ENCODE results near the gene FAM107B.

FAM107B gene

DNA sequence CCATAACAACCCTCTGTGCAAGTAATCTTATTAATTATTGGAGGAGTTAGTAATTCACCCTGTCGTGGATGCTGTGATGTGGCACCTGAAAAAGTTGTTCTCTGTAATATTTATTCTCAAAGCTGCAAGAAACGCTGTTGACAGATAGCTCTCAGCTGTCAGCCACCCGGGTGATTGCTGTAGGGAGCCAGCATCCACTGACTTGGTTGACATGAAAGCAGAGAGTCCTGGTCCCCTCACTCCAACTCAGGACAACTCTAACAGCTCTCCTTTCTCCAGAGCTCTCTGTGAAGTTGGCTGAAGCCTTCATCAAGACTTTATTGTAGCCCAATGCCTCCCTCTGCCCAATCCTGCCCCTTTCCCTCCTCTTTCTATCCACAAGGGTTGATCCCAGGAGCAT is 98.0 kb downstream of the FAM107B start:
- TF ChIP-seq, protein P1, sequence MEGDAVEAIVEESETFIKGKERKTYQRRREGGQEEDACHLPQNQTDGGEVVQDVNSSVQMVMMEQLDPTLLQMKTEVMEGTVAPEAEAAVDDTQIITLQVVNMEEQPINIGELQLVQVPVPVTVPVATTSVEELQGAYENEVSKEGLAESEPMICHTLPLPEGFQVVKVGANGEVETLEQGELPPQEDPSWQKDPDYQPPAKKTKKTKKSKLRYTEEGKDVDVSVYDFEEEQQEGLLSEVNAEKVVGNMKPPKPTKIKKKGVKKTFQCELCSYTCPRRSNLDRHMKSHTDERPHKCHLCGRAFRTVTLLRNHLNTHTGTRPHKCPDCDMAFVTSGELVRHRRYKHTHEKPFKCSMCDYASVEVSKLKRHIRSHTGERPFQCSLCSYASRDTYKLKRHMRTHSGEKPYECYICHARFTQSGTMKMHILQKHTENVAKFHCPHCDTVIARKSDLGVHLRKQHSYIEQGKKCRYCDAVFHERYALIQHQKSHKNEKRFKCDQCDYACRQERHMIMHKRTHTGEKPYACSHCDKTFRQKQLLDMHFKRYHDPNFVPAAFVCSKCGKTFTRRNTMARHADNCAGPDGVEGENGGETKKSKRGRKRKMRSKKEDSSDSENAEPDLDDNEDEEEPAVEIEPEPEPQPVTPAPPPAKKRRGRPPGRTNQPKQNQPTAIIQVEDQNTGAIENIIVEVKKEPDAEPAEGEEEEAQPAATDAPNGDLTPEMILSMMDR (IDR thresholded peaks at IDR 0.05), result no peak
- H3K4me3 Mint-ChIP-seq, result no peak overlapping the region
- H3K27ac Mint-ChIP-seq, result peak overlapping the region; percentile 8
- no peak for DNase-seq
- H3K4me1 Mint-ChIP-seq, result peaks cover 7% of the 10 kb centered on the region
- no peaks in the 10 kb centered on the region for H3K9me3 Mint-ChIP-seq
- peaks cover 7% of the 10 kb centered on the region for H3K27me3 Mint-ChIP-seq (ENCODE audit: low read depth, poor library complexity)
- no peaks in the 10 kb centered on the region for H3K36me3 Mint-ChIP-seq (ENCODE audit: low read depth)

DNA sequence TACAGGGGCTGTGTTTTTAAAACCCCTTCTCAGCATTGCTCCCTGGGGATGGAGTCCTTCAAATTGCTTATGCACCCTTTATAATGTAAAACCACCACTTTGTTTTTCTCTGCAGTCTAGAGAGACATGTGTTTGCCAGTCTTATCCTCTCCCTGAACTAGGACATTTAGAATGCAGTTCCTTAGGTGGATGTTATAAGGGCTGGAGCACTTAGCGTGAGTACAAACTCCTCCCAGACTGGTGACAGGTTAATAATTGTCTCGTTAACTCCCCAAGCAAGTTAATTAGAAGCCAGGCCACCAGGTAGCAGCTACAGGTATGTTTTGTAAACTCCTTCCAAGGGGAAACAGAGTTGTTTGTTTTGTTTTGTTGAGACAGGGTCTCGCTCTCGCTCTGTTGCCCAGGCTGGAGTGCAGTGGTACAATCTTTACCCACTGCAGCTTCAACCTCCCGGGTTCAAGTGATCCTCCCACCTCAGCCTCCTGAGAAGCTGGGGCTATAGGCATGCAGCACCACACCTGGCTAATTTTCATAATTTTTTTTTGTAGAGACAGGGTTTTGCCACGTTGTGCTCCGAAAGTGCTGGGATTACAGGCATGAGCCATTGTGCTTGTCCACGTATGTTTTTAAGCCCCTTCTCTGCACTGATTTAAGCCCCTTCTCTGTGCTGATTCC is 100.2 kb downstream of the FAM107B start:
- Mint-ChIP-seq H3K27ac (no peak overlapping the region), H3K4me3 (no peak overlapping the region)
- no peak for DNase-seq

DNA sequence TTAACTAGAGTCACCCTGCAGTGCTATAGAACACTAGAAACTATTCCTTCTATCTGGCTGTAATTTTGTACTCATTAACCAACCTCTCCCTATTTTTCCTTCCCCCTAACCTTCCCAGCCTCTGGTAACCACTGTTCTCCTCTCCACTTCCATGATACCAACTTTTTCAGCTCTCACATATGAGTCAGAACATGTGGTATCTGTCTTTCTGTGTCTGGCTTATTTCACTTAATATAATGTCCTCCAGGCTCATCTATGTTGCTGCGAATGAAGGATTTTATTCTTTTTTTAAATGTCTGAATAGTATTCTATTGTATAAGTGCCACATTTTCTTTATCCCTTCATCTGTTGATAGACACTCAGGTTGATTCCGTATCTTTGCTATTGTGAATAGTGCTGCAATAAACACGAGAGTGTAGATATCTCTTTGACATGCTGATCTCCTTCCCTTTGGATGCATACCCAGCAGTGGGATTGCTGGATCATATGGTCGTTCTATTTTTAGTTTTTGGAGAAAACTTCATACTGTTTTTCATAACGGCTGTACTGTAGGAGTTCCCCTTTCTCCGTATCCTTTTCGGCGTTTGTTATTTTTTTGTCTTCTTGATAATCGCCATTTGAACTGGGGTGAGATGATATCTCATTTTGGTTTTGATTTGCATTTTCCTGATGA is 101.4 kb downstream of the FAM107B start:
- Mint-ChIP-seq H3K27ac (no peak overlapping the region), H3K36me3 (ENCODE audit: low read depth) (no peaks in the 10 kb centered on the region), H3K9me3 (no peaks in the 10 kb centered on the region), H3K4me3 (no peak overlapping the region), H3K4me1 (peaks cover 12% of the 10 kb centered on the region), H3K27me3 (ENCODE audit: low read depth, poor library complexity) (peaks cover 4% of the 10 kb centered on the region)
- TF ChIP-seq, protein P1 (IDR thresholded peaks at IDR 0.05), result no peak
- DNase-seq, result no peak

More for the DNA sequence above, 100.2 kb downstream of the FAM107B start:
- peaks cover 4% of the 10 kb centered on the region for H3K27me3 Mint-ChIP-seq (ENCODE audit: low read depth, poor library complexity)
- TF ChIP-seq, protein P1 (IDR thresholded peaks at IDR 0.05), result no peak
- H3K4me1 Mint-ChIP-seq, result peaks cover 12% of the 10 kb centered on the region
- H3K9me3 Mint-ChIP-seq, result no peaks in the 10 kb centered on the region
- H3K36me3 Mint-ChIP-seq (ENCODE audit: low read depth), result no peaks in the 10 kb centered on the region

DNA sequence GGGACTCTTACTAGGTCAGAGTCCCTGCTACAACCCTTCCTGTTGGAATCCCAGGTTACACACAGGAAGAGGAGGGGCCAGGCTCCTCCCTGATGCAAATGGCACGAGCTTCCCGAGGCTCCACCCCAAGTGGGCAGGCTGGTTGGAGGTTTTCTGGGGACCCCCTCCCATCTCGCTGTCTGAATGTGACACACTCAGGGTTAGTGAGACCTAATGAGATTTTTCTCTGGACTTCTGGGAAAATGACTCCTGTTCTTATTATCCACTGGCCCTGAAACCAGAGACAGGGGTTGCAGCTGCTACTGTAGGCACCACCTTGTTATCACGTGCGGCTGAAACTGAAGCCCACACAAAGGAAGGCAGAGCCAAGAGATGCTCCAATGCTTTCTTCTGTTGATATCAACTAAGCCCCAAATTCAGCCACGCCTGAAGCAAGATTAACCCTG is 103.3 kb downstream of the FAM107B start:
- Mint-ChIP-seq H3K4me1 (peaks cover 12% of the 10 kb centered on the region), H3K9me3 (no peaks in the 10 kb centered on the region), H3K4me3 (no peak overlapping the region), H3K27me3 (ENCODE audit: low read depth, poor library complexity) (peaks cover 2% of the 10 kb centered on the region), H3K27ac (no peak overlapping the region), H3K36me3 (ENCODE audit: low read depth) (no peaks in the 10 kb centered on the region)
- DNase-seq, result no peak
- TF ChIP-seq, protein P1 (IDR thresholded peaks at IDR 0.05), result no peak

DNA sequence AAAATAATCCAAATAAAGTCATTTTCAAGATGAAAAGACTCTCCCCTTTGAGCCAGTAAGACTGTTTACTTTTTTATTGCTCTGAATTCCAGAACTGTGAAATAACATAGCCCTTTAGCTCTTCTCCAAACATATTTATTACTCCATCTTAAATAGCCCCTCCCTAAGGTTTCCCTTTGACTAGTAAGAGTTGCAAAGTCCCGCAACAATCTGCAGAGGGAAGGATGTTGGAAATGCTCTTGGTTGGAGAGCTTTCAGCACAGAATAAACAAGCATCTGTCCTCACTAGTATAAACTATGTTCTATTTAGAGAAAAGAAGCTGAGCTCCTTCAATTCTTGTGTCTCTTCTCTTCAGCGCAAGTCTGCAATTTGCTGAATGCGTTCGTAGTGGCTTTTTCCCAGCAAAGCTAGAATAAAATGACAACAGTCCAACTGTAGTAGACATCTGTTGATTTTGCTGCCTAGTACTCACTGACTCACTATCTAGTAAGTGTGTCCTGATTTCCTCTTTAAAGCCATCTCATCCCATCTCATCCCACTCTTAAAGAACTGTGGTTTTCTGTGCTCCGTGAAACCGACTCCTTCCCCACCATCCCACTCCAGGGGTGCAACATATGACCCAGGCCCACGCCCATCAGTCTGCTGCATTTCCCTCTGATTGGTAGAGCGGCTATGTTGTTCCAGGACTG is 104.0 kb downstream of the FAM107B start:
- no peaks in the 10 kb centered on the region for H3K36me3 Mint-ChIP-seq (ENCODE audit: low read depth)
- peaks cover 12% of the 10 kb centered on the region for H3K4me1 Mint-ChIP-seq
- peaks cover 4% of the 10 kb centered on the region for H3K9me3 Mint-ChIP-seq
- H3K27me3 Mint-ChIP-seq (ENCODE audit: low read depth, poor library complexity), result no peaks in the 10 kb centered on the region
- DNase-seq, result no peak
- no peak overlapping the region for H3K27ac Mint-ChIP-seq
- no peak overlapping the region for H3K4me3 Mint-ChIP-seq
- TF ChIP-seq, protein P1 (IDR thresholded peaks at IDR 0.05), result no peak
